Neural cell (in vitro differentiated cells): ENCODE measurements around the gene PHF21A. TPM values are rescaled to one million over a fixed set of nuclear protein-coding genes. Genes with fewer than 3 reads are reported as not detected.

Source experiments
- H2AFZ ChIP-seq: fragments of 200-600, 300-800 bp; sonication (generic), shearing (Covaris generic); 2 replicates; pipeline ENCODE4 v1.6.0; 2014; ENCODE audit warnings: low read depth, mild to moderate bottlenecking, antibody characterized with exemption, low read length, moderate library complexity
- H3F3A ChIP-seq: fragments of 200-600 bp; shearing (Covaris generic); 2 replicates; pipeline ENCODE4 v1.6.1; 2016; ENCODE audit warnings: mild to moderate bottlenecking, moderate library complexity, mixed read lengths, antibody characterized with exemption, low read length; ENCODE audit not compliant: insufficient read depth, poor library complexity, severe bottlenecking
- H3K27ac ChIP-seq: fragments of 200-600, 300-800 bp; sonication (generic), shearing (Covaris generic); 2 replicates; pipeline ENCODE4 v1.5.1; 2014; ENCODE audit warnings: mild to moderate bottlenecking, low read length, moderate library complexity
- H3K27me3 ChIP-seq: fragments of 300-800, 200-600 bp; sonication (generic), shearing (Covaris generic); 2 replicates; pipeline ENCODE4 v1.6.0; 2014; ENCODE audit warnings: mild to moderate bottlenecking, low read depth, low read length, moderate library complexity; ENCODE audit not compliant: insufficient read depth
- H3K36me3 ChIP-seq: fragments of 300-800, 200-600 bp; sonication (generic), shearing (Covaris generic); 2 replicates; pipeline ENCODE4 v1.5.1; 2014; ENCODE audit warnings: mild to moderate bottlenecking, antibody characterized with exemption, low read length, moderate library complexity; ENCODE audit not compliant: insufficient read depth
- H3K4me2 ChIP-seq: fragments of 300-800, 200-600 bp; sonication (generic), shearing (Covaris generic); 2 replicates; pipeline ENCODE4 v1.6.0; 2014; ENCODE audit warnings: mild to moderate bottlenecking, low read length
- H3K4me3 ChIP-seq: fragments of 300-800, 200-600 bp; sonication (generic), shearing (Covaris generic); 2 replicates; pipeline ENCODE4 v1.5.1; 2014; ENCODE audit warnings: mild to moderate bottlenecking, low read length, moderate library complexity
- H3K79me2 ChIP-seq: fragments of 200-600 bp; shearing (Covaris generic); replicated peaks from 2 replicates; pipeline ENCODE4 v1.6.0; 2014; ENCODE audit warnings: mild to moderate bottlenecking, low read length, moderate library complexity; ENCODE audit not compliant: insufficient read depth
- H3K9ac ChIP-seq: fragments of 300-800, 200-600 bp; sonication (generic), shearing (Covaris generic); 2 replicates; pipeline ENCODE4 v1.6.1; 2016; ENCODE audit warnings: mild to moderate bottlenecking, low read length, mixed read lengths
- H3K9me2 ChIP-seq: fragments of 200-600 bp; shearing (Covaris generic); 2 replicates; pipeline ENCODE4 v1.6.1; 2016; ENCODE audit warnings: mild to moderate bottlenecking, low read length, mixed read lengths; ENCODE audit not compliant: insufficient read depth
- H3K9me3 ChIP-seq: fragments of 200-600, 300-800 bp; sonication (generic), shearing (Covaris generic); 2 replicates; pipeline ENCODE4 v1.6.1; 2016; ENCODE audit warnings: mild to moderate bottlenecking, mixed run types, low read length, moderate library complexity, mixed read lengths
- H4K20me1 ChIP-seq: fragments of 200-600 bp; shearing (Covaris generic); 2 replicates; pipeline ENCODE4 v1.6.1; 2016; ENCODE audit warnings: mild to moderate bottlenecking, mixed run types; ENCODE audit not compliant: insufficient read depth
- EP300 ChIP-seq: fragments of 450-650 bp; conservative IDR thresholded peaks from 2 replicates; pipeline ENCODE4 v1.6.1; 2014; ENCODE audit warnings: antibody characterized with exemption, mild to moderate bottlenecking, moderate library complexity; ENCODE audit not compliant: poor library complexity, severe bottlenecking
- EZH2 ChIP-seq: fragments of 200-600, 300-800 bp; shearing (Covaris generic), sonication (generic); IDR thresholded peaks from 2 replicates; pipeline ENCODE4 v1.6.1; 2014; ENCODE audit warnings: antibody characterized with exemption, low read length, borderline replicate concordance, mild to moderate bottlenecking; ENCODE audit not compliant: insufficient read depth, poor library complexity, severe bottlenecking
- MXI1 ChIP-seq: fragments of 450-650 bp; conservative IDR thresholded peaks from 2 replicates; pipeline ENCODE4 v1.6.1; 2014; ENCODE audit warnings: antibody characterized with exemption, mild to moderate bottlenecking; ENCODE audit not compliant: poor library complexity, severe bottlenecking
- POLR2AphosphoS5 ChIP-seq: IDR thresholded peaks from 2 replicates; pipeline ENCODE4 v1.6.1; 2012
- RAD21 ChIP-seq: fragments of 450-650 bp; conservative IDR thresholded peaks from 2 replicates; pipeline ENCODE4 v1.6.1; 2014; ENCODE audit warnings: antibody characterized with exemption, mild to moderate bottlenecking, moderate library complexity
- REST ChIP-seq: IDR thresholded peaks from 2 replicates; pipeline ENCODE4 v1.6.1; 2012; ENCODE audit warnings: borderline replicate concordance
- SMC3 ChIP-seq: fragments of 450-650 bp; conservative IDR thresholded peaks from 2 replicates; pipeline ENCODE4 v1.6.1; 2014; ENCODE audit warnings: antibody characterized with exemption, mild to moderate bottlenecking, moderate library complexity; ENCODE audit not compliant: poor library complexity
- TAF1 ChIP-seq: IDR thresholded peaks from 2 replicates; pipeline ENCODE4 v1.6.1; 2012; ENCODE audit warnings: low read depth
- polyA plus RNA-seq: library from polyadenylated mRNA; depleted of rRNA; stranded (reverse); fragments of >200 nt; gene quantifications from 2 replicates; pipeline ENCODE4 v1.2.3, GENCODE V29; 2014
- TF ChIP-seq, protein P1 (sequence below): fragments of 450-650 bp; IDR thresholded peaks from 2 replicates; pipeline ENCODE4 v1.5.1; 2014; ENCODE audit warnings: antibody characterized with exemption, mild to moderate bottlenecking, moderate library complexity; ENCODE audit not compliant: poor library complexity, severe bottlenecking

Gene PHF21A
- polyA plus RNA-seq, 1 donor from 2014 or later: 31.7 TPM

GRCh38 chr11:45931739-45932138, 189.5 kb downstream of the PHF21A start:
- H3K4me3 ChIP-seq: no peak overlapping the region
- no peaks in the 10 kb centered on the region for H3K9me2 ChIP-seq
- H3K79me2 ChIP-seq: no peaks in the 10 kb centered on the region
- H4K20me1 ChIP-seq: no peaks in the 10 kb centered on the region
- no peak overlapping the region for H3K9ac ChIP-seq
- H2AFZ ChIP-seq: no peak overlapping the region
- H3K27ac ChIP-seq: no peak overlapping the region
- no peak overlapping the region for H3K4me2 ChIP-seq
- TF ChIP-seq EP300 (no peak), SMC3 (no peak), MXI1 (no peak), EZH2 (no peak), POLR2AphosphoS5 (no peak), TAF1 (no peak), REST (no peak), RAD21 (no peak)
- TF ChIP-seq, protein P1, sequence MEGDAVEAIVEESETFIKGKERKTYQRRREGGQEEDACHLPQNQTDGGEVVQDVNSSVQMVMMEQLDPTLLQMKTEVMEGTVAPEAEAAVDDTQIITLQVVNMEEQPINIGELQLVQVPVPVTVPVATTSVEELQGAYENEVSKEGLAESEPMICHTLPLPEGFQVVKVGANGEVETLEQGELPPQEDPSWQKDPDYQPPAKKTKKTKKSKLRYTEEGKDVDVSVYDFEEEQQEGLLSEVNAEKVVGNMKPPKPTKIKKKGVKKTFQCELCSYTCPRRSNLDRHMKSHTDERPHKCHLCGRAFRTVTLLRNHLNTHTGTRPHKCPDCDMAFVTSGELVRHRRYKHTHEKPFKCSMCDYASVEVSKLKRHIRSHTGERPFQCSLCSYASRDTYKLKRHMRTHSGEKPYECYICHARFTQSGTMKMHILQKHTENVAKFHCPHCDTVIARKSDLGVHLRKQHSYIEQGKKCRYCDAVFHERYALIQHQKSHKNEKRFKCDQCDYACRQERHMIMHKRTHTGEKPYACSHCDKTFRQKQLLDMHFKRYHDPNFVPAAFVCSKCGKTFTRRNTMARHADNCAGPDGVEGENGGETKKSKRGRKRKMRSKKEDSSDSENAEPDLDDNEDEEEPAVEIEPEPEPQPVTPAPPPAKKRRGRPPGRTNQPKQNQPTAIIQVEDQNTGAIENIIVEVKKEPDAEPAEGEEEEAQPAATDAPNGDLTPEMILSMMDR: no peak
- H3K9me3 ChIP-seq: no peaks in the 10 kb centered on the region
- no peaks in the 10 kb centered on the region for H3F3A ChIP-seq
- H3K36me3 ChIP-seq: peaks cover 11% of the 10 kb centered on the region
- H3K27me3 ChIP-seq: no peaks in the 10 kb centered on the region

GRCh38 chr11:45930951-45931570, 190.2 kb downstream of the PHF21A start:
- H4K20me1 ChIP-seq: no peaks in the 10 kb centered on the region
- H3K9me3 ChIP-seq: no peaks in the 10 kb centered on the region
- TF ChIP-seq RAD21 (no peak), EP300 (no peak), EZH2 (no peak), MXI1 (no peak), REST (no peak), SMC3 (no peak), POLR2AphosphoS5 (no peak), TAF1 (no peak)
- TF ChIP-seq, protein P1: no peak
- no peaks in the 10 kb centered on the region for H3F3A ChIP-seq
- no peak overlapping the region for H3K4me3 ChIP-seq
- peaks cover 11% of the 10 kb centered on the region for H3K36me3 ChIP-seq
- H3K79me2 ChIP-seq: no peaks in the 10 kb centered on the region
- no peak overlapping the region for H3K9ac ChIP-seq
- H3K27me3 ChIP-seq: no peaks in the 10 kb centered on the region
- no peaks in the 10 kb centered on the region for H3K9me2 ChIP-seq
- H3K4me2 ChIP-seq: no peak overlapping the region
- H2AFZ ChIP-seq: no peak overlapping the region
- H3K27ac ChIP-seq: no peak overlapping the region
